Muscle layer of duodenum (tissue), 2 donors: ENCODE data around the gene METTL21A.

ENCODE experiments used
- H3K27ac ChIP-seq: one replicate; pipeline ENCODE4 v1.7.0; 2013; ENCODE audit warnings: mild to moderate bottlenecking, low read length
- H3K27me3 ChIP-seq: one replicate; pipeline ENCODE4 v1.7.0; 2013; ENCODE audit warnings: low read depth, mild to moderate bottlenecking, control low read depth, low read length
- H3K36me3 ChIP-seq, 2 donors: one replicate each; pipeline ENCODE4 v1.7.0; 2013; ENCODE audit warnings: low read length in 2 of 2, control low read depth in 1 of 2, mild to moderate bottlenecking in 1 of 2; ENCODE audit not compliant: insufficient read depth in 2 of 2, control insufficient read depth in 1 of 2
- H3K4me1 ChIP-seq, 2 donors: one replicate each; pipeline ENCODE4 v1.7.0; 2013; ENCODE audit warnings: low read length in 2 of 2, mild to moderate bottlenecking in 2 of 2, control low read depth in 1 of 2, moderate library complexity in 1 of 2; ENCODE audit not compliant: insufficient read depth in 2 of 2, control insufficient read depth in 1 of 2
- H3K4me3 ChIP-seq, 2 donors: one replicate each; pipeline ENCODE4 v1.7.0; 2013; ENCODE audit warnings: low read length in 2 of 2, low read depth in 1 of 2, mild to moderate bottlenecking in 1 of 2
- H3K9me3 ChIP-seq, 2 donors: one replicate each; pipeline ENCODE4 v1.7.0; 2013; ENCODE audit warnings: low read length in 2 of 2, control low read depth in 1 of 2, mild to moderate bottlenecking in 1 of 2; ENCODE audit not compliant: control insufficient read depth in 1 of 2
- donor health status: healthy.

METTL21A gene

DNA sequence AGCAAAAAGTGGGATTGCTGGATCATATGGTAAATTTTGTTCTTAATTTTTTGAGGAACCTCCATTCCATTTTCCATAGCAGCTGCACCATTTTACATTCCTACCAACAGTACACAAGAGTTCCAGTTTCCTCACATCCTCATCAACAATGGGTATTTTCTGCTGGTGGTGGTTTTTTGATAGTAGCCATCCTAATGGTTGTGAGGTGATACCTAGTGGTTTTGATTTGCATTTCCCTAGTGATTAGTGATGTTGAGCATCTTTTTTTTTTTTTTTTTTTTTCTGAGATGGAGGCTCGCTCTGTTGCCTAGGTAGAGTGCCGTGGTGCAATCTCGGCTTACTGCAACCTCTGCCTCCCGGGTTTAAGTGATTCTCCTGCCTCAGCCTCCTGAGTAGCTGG lies 30.5 kb downstream of the METTL21A start:
- H3K27me3 ChIP-seq, result no peaks in the 10 kb centered on the region
- no peak overlapping the region for H3K4me3 ChIP-seq
- peaks cover 11 to 22% of the 10 kb centered on the region in 2 donors for H3K36me3 ChIP-seq
- H3K27ac ChIP-seq, result no peak overlapping the region
- no peaks in the 10 kb centered on the region for H3K4me1 ChIP-seq
- no peaks in the 10 kb centered on the region for H3K9me3 ChIP-seq

DNA sequence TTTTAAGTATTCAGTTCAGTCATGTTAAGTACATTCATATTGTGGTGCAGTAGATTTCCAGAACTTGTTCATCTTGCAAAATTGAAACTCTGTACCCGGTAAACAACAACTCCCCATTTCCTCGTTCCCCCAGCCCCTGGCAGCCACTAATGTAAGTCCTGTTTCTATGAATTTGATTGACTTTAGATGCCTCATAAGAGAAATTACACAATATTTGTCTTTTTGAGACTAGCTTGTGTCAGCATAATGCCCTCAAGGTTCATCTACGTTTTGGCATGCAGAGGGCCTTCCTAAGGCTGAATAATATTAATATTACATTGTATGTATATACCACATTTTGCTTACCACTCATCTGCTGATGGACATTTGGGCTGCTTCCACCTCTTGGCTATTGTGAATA lies 30.9 kb downstream of the METTL21A start:
- Histone ChIP-seq H3K9me3 (no peaks in the 10 kb centered on the region), H3K27ac (no peak overlapping the region), H3K4me3 (no peak overlapping the region), H3K27me3 (no peaks in the 10 kb centered on the region), H3K4me1 (no peaks in the 10 kb centered on the region), H3K36me3 (peaks cover 16 to 25% of the 10 kb centered on the region in 2 donors)

DNA sequence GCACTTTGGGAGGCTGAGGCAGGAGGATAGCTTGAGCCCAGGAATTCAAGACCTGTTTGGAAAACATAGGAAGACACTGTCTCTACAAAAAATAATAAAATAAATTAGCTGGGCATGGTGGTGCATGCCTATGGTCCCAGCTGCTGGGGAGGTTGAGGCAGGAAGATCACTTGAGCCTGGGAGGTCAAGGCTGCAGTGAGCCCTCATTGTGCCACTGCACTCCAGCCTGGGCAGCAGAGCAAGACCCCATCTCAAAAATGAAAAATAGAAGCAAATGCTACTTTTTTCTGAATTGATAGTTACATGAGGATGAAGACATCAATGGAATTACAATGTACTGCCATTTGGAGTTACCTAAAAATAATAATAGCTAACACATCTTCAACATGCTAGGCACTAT lies 31.9 kb downstream of the METTL21A start:
- H3K4me1 ChIP-seq, result no peaks in the 10 kb centered on the region
- no peaks in the 10 kb centered on the region for H3K9me3 ChIP-seq
- H3K27me3 ChIP-seq, result no peaks in the 10 kb centered on the region
- peaks cover 20 to 28% of the 10 kb centered on the region in 2 donors for H3K36me3 ChIP-seq
- H3K27ac ChIP-seq, result no peak overlapping the region
- H3K4me3 ChIP-seq, result no peak overlapping the region

DNA sequence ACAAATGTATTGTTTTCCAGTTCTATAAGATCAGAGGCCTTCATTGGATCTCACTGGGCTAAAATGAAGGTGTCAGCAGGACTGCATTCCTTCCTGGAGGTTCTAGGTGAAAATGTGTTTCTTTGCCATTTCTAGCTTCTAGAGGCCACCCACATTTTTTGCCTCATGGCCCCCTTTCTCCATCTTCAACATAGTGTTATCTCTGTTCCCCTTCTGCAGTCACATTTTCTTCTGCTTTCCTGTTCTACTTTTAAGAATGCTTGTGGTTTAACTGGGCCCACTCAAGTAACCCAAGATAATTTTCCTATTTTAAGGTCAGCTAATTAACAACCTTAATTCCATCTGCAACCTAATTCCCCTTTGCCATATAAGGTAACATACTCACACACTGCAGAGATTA lies 36.1 kb downstream of the METTL21A start:
- Histone ChIP-seq H3K4me3 (no peak overlapping the region), H3K4me1 (no peaks in the 10 kb centered on the region), H3K36me3 (peaks cover 21 to 26% of the 10 kb centered on the region in 2 donors), H3K9me3 (no peaks in the 10 kb centered on the region), H3K27me3 (no peaks in the 10 kb centered on the region), H3K27ac (no peak overlapping the region)

DNA sequence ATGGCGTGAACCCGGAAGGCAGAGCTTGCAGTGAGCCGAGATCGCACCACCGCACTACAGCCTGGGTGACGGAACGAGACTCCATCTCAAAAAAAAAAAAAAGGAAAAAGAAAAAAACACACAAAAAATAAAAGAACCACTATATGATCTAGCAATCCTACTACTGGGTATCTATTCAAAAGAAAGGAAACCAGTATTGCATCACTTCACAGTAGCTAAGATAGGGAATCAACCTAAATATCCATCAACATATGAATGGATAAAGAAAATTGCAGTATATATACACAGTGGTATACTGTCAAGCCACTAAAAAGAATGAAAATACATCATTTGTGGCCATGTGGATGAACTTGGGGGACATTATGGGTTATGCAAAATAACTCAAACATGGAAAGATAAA lies 37.9 kb downstream of the METTL21A start:
- Histone ChIP-seq H3K4me1 (no peaks in the 10 kb centered on the region), H3K9me3 (no peaks in the 10 kb centered on the region), H3K27ac (no peak overlapping the region), H3K36me3 (peaks cover 18 to 29% of the 10 kb centered on the region in 2 donors), H3K4me3 (no peak overlapping the region), H3K27me3 (no peaks in the 10 kb centered on the region)

DNA sequence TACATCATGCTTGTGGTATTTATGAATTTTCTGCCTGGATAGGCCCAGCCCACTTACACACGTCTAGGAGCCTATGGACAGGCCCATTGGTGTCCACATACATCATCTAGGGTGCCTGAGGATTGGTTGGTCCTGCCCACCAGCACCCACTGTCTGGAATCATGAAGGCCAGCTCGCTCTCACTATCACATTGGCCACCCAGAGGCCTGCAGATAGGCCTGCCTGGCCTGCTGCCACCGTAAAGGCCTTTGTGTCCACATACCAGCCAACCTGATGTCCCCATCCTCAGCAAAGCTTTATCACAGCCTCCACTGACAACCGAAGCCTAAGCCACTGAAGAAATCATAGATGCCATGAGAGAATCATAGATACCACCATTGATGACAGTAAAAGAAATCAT lies 40.2 kb downstream of the METTL21A start:
- Histone ChIP-seq H3K27me3 (no peaks in the 10 kb centered on the region), H3K4me1 (no peaks in the 10 kb centered on the region), H3K27ac (no peak overlapping the region), H3K4me3 (no peak overlapping the region), H3K36me3 (peaks cover 32 to 36% of the 10 kb centered on the region in 2 donors), H3K9me3 (no peaks in the 10 kb centered on the region)

DNA sequence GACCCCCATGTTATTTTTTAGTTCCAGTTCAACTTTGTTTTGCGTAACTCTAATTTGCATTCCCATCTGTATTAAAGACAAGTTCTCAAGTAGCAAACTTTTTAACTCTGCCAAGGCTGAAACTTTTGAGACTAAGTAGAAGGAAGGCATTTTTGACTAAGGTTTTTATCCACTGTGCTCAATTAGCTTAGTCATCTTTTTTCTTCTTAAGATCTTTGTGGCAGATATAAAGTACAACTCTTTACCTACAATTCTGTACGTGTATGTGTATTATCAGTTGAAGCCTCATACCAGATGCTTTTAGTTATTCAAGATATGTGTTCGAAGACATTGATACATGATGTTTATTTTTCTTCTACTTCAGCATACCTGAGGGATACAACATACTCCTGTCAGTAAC lies 53.8 kb downstream of the METTL21A start:
- Histone ChIP-seq H3K27me3 (no peaks in the 10 kb centered on the region), H3K36me3 (peaks cover 14 to 27% of the 10 kb centered on the region in 2 donors), H3K4me1 (no peaks in the 10 kb centered on the region), H3K27ac (no peak overlapping the region), H3K9me3 (no peaks in the 10 kb centered on the region), H3K4me3 (no peak overlapping the region)

DNA sequence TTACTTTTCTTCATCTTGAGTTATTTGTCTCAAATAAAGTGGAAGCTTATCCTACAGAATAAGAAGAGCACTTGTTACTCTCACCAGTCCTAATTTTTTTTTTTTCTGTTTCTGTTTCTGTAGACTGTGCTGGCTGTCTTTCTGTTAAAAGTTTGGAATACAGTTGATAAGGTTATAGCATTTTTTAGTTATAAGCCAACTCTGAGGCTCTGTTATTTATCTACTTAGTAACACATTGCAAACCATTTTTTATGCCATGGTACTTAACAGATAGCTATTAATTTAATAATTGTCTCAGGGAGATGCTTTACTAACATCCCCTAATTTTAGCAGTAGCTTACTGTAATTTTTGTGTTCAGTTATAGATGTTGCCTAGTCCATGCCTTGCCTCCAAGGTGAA lies 57.5 kb downstream of the METTL21A start:
- Histone ChIP-seq H3K4me1 (no peaks in the 10 kb centered on the region), H3K9me3 (no peaks in the 10 kb centered on the region), H3K4me3 (no peak overlapping the region), H3K27me3 (no peaks in the 10 kb centered on the region), H3K27ac (no peak overlapping the region), H3K36me3 (peaks cover 14 to 23% of the 10 kb centered on the region in 2 donors)

DNA sequence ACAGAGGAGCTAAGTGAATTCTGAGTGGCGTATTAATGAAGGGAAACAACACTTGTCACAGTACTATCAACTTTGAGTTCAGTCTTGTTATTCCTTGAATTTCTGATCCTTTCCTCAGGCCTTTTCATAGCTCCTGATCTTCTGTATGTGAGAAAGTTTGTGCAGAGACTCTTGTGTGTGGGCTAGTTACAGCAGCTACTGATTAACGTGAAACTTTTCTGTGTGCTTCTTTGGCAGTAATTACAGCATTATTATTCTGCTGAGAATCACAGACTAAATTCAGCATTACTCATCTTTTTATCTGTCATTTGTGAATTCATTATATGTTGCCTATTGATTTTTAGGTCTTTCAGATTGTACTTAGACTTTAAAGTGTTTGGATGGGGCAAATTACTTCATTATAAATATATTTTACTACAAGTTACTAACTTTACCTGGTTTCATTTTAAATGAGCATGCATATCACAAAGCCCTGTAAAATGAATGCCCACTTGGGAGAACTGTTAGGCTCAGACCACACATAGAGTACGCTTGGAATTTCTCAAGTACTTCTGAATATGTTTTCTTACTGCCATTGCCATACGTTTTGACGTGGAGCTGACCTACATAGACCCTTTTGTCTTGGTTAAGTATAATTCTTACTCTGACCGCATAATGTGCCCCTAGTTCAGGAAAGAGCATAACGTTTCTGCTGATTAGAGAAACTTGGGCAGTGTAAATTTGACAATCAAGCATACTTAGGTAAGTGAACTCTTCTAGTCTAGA lies 59.3 kb downstream of the METTL21A start:
- Histone ChIP-seq H3K27ac (no peak overlapping the region), H3K4me3 (no peak overlapping the region), H3K36me3 (peaks cover 8 to 27% of the 10 kb centered on the region in 2 donors), H3K4me1 (no peaks in the 10 kb centered on the region), H3K9me3 (no peaks in the 10 kb centered on the region), H3K27me3 (no peaks in the 10 kb centered on the region)
